ENCODE measurements around the gene MSMO1.

MSMO1 gene

GRCh38 chr4:165360985-165361670, 33.7 kb downstream of the MSMO1 start:
- DNase-seq (ENCODE audit: low read depth, low spot score) = no peak
- no peak overlapping the region for H3K4me3 ChIP-seq
- no peaks in the 10 kb centered on the region for H3K36me3 ChIP-seq (ENCODE audit: insufficient read depth, low read length)
- no peaks in the 10 kb centered on the region for H3K9me3 ChIP-seq (ENCODE audit: low read depth, low read length)
- no peak overlapping the region for H3K9ac ChIP-seq (ENCODE audit: insufficient read length)
- no peak for TF ChIP-seq POLR2AphosphoS5 (IDR thresholded peaks at IDR 0.05; ENCODE audit: borderline replicate concordance, low read depth, low read length)
- no peak for TF ChIP-seq FOXP2 (optimal IDR thresholded peaks at IDR 0.05; ENCODE audit: control extremely low read depth, extremely low read length, insufficient read depth)
- no peak for TF ChIP-seq EZH2 (IDR thresholded peaks at IDR 0.05)
- H3K27ac ChIP-seq = no peak overlapping the region

- Histone ChIP-seq H3K27ac (no peak overlapping the region), H3K36me3 (ENCODE audit: insufficient read depth, low read length) (no peaks in the 10 kb centered on the region), H3K4me3 (no peak overlapping the region), H3K9ac (ENCODE audit: insufficient read length) (no peak overlapping the region), H3K9me3 (ENCODE audit: low read depth, low read length) (no peaks in the 10 kb centered on the region)
- DNase-seq (ENCODE audit: low read depth, low spot score) = no peak
- TF ChIP-seq FOXP2 (optimal IDR thresholded peaks at IDR 0.05; ENCODE audit: control extremely low read depth, extremely low read length, insufficient read depth) (no peak), EZH2 (IDR thresholded peaks at IDR 0.05) (no peak), POLR2AphosphoS5 (IDR thresholded peaks at IDR 0.05; ENCODE audit: borderline replicate concordance, low read depth, low read length) (no peak)
These were observed 34.3 kb downstream of the MSMO1 start for GRCh38 chr4:165361810-165362209.

- no peak for TF ChIP-seq EZH2 (IDR thresholded peaks at IDR 0.05)
- TF ChIP-seq POLR2AphosphoS5 (IDR thresholded peaks at IDR 0.05; ENCODE audit: borderline replicate concordance, low read depth, low read length) = no peak
- TF ChIP-seq FOXP2 (optimal IDR thresholded peaks at IDR 0.05; ENCODE audit: control extremely low read depth, extremely low read length, insufficient read depth) = no peak
- H3K9me3 ChIP-seq (ENCODE audit: low read depth, low read length) = no peaks in the 10 kb centered on the region
- no peak overlapping the region for H3K9ac ChIP-seq (ENCODE audit: insufficient read length)
- H3K36me3 ChIP-seq (ENCODE audit: insufficient read depth, low read length) = no peaks in the 10 kb centered on the region
- H3K27ac ChIP-seq = no peak overlapping the region
- H3K4me3 ChIP-seq = no peak overlapping the region
- DNase-seq (ENCODE audit: low read depth, low spot score) = no peak
These were observed 37.1 kb downstream of the MSMO1 start for GRCh38 chr4:165364452-165365080.

- no peak for DNase-seq (ENCODE audit: low read depth, low spot score)
- no peak overlapping the region for H3K4me3 ChIP-seq
- H3K9ac ChIP-seq (ENCODE audit: insufficient read length) = no peak overlapping the region
- H3K36me3 ChIP-seq (ENCODE audit: insufficient read depth, low read length) = no peaks in the 10 kb centered on the region
- no peaks in the 10 kb centered on the region for H3K9me3 ChIP-seq (ENCODE audit: low read depth, low read length)
- TF ChIP-seq EZH2 (IDR thresholded peaks at IDR 0.05) = no peak
- no peak for TF ChIP-seq POLR2AphosphoS5 (IDR thresholded peaks at IDR 0.05; ENCODE audit: borderline replicate concordance, low read depth, low read length)
- no peak for TF ChIP-seq FOXP2 (optimal IDR thresholded peaks at IDR 0.05; ENCODE audit: control extremely low read depth, extremely low read length, insufficient read depth)
- no peak overlapping the region for H3K27ac ChIP-seq
These were observed 39.6 kb downstream of the MSMO1 start for GRCh38 chr4:165367040-165367439.

- no peak overlapping the region for H3K4me3 ChIP-seq
- no peak overlapping the region for H3K27ac ChIP-seq
- H3K9ac ChIP-seq (ENCODE audit: insufficient read length) = no peak overlapping the region
- no peaks in the 10 kb centered on the region for H3K36me3 ChIP-seq (ENCODE audit: insufficient read depth, low read length)
- DNase-seq (ENCODE audit: low read depth, low spot score) = no peak
- no peaks in the 10 kb centered on the region for H3K9me3 ChIP-seq (ENCODE audit: low read depth, low read length)
- TF ChIP-seq EZH2 (IDR thresholded peaks at IDR 0.05) (no peak), POLR2AphosphoS5 (IDR thresholded peaks at IDR 0.05; ENCODE audit: borderline replicate concordance, low read depth, low read length) (no peak), FOXP2 (optimal IDR thresholded peaks at IDR 0.05; ENCODE audit: control extremely low read depth, extremely low read length, insufficient read depth) (no peak)
These were observed 40.6 kb downstream of the MSMO1 start for GRCh38 chr4:165368114-165368513.

- DNase-seq (ENCODE audit: low read depth, low spot score) = no peak
- Histone ChIP-seq H3K9me3 (ENCODE audit: low read depth, low read length) (no peaks in the 10 kb centered on the region), H3K36me3 (ENCODE audit: insufficient read depth, low read length) (no peaks in the 10 kb centered on the region), H3K27ac (no peak overlapping the region), H3K4me3 (no peak overlapping the region), H3K9ac (ENCODE audit: insufficient read length) (no peak overlapping the region)
- no peak for TF ChIP-seq EZH2 (IDR thresholded peaks at IDR 0.05)
- TF ChIP-seq POLR2AphosphoS5 (IDR thresholded peaks at IDR 0.05; ENCODE audit: borderline replicate concordance, low read depth, low read length) = no peak
- TF ChIP-seq FOXP2 (optimal IDR thresholded peaks at IDR 0.05; ENCODE audit: control extremely low read depth, extremely low read length, insufficient read depth) = no peak
These were observed 41.1 kb downstream of the MSMO1 start for GRCh38 chr4:165368567-165368966.

- Histone ChIP-seq H3K27ac (no peak overlapping the region), H3K9me3 (ENCODE audit: low read depth, low read length) (no peaks in the 10 kb centered on the region), H3K36me3 (ENCODE audit: insufficient read depth, low read length) (no peaks in the 10 kb centered on the region), H3K4me3 (no peak overlapping the region), H3K9ac (ENCODE audit: insufficient read length) (no peak overlapping the region)
- DNase-seq (ENCODE audit: low read depth, low spot score) = no peak
- TF ChIP-seq EZH2 (IDR thresholded peaks at IDR 0.05) = no peak
- no peak for TF ChIP-seq POLR2AphosphoS5 (IDR thresholded peaks at IDR 0.05; ENCODE audit: borderline replicate concordance, low read depth, low read length)
- no peak for TF ChIP-seq FOXP2 (optimal IDR thresholded peaks at IDR 0.05; ENCODE audit: control extremely low read depth, extremely low read length, insufficient read depth)
These were observed 42.1 kb downstream of the MSMO1 start for GRCh38 chr4:165369522-165369921.

- no peaks in the 10 kb centered on the region for H3K36me3 ChIP-seq (ENCODE audit: insufficient read depth, low read length)
- no peak for TF ChIP-seq EZH2 (IDR thresholded peaks at IDR 0.05)
- no peak for TF ChIP-seq POLR2AphosphoS5 (IDR thresholded peaks at IDR 0.05; ENCODE audit: borderline replicate concordance, low read depth, low read length)
- TF ChIP-seq FOXP2 (optimal IDR thresholded peaks at IDR 0.05; ENCODE audit: control extremely low read depth, extremely low read length, insufficient read depth) = no peak
- no peak overlapping the region for H3K9ac ChIP-seq (ENCODE audit: insufficient read length)
- H3K4me3 ChIP-seq = no peak overlapping the region
- DNase-seq (ENCODE audit: low read depth, low spot score) = no peak
- no peak overlapping the region for H3K27ac ChIP-seq
- H3K9me3 ChIP-seq (ENCODE audit: low read depth, low read length) = no peaks in the 10 kb centered on the region
These were observed 43.1 kb downstream of the MSMO1 start for GRCh38 chr4:165370530-165370929.
